Measurements from ENCODE around the gene CYP1A1.

The CYP1A1 gene

GRCh38 chr15:74692327-74692726 lies 33.0 kb downstream of the CYP1A1 start:
- DNase-seq (ENCODE audit: low read depth, low spot score), result no peak

- no peak for DNase-seq (ENCODE audit: low read depth, low spot score)
Measured at GRCh38 chr15:74683758-74684157, 41.6 kb downstream of the CYP1A1 start.

DNA sequence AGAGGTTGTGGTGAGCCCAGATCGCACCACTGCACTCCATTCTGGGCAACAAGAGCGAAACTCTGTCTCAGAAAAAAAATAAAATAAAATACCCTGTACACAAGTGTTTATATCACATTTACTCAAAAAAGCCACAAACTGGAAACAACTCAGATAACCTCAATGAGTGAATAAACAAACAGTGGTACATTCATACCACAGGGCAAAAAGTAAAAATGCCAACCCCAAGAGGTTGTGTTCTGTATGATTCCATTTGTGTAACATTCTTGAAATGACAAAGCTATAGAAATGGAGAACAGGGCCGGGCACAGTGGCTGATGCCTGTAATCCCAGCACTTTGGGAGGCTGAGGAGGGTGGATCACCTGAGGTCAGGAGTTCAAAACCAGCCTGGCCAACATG lies 42.4 kb downstream of the CYP1A1 start:
- DNase-seq (ENCODE audit: low read depth, low spot score), result no peak

DNA sequence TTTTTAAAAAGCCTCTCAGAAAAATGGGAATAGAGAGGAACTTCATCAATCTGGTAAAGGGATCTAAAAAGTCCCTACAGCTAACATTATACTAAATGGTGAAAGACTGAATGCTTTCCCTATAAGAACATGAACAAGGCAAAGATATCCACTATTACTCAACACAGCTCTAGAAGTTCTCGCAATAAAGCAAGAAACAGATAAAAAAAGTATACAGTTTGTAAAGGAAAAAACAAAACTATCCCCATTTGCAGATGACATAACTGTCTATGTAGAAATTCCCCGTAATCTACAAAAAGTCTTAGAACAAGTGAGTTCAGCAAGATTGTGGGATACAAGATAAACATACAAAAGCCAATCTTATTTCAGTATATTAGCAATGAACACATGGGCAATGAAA lies 44.9 kb downstream of the CYP1A1 start:
- DNase-seq (ENCODE audit: low read depth, low spot score), result no peak

- no peak for DNase-seq (ENCODE audit: low read depth, low spot score)
Measured at GRCh38 chr15:74676801-74677200, 48.5 kb downstream of the CYP1A1 start.

GRCh38 chr15:74674161-74674560 lies 51.2 kb downstream of the CYP1A1 start:
- DNase-seq (ENCODE audit: low read depth, low spot score), result no peak

GRCh38 chr15:74669627-74670026 lies 55.7 kb downstream of the CYP1A1 start:
- no peak for DNase-seq (ENCODE audit: low read depth, low spot score)
